H1 (cell line): ENCODE measurements around the gene ITGB8. TPM values are rescaled to one million over a fixed set of nuclear protein-coding genes. Genes with fewer than 3 reads are reported as not detected.

Experiments
- CTCF ChIA-PET: fragments of 300-600 bp; sonication (Branson Sonifier 250); formaldehyde crosslinking; loops from one replicate; lab custom pipeline; 2021; ENCODE audit not compliant: partially characterized antibody; lab: Charles Lee
- POLR2A ChIA-PET: fragments of 300-600 bp; sonication (Branson Sonifier 250); formaldehyde crosslinking; loops from one replicate; lab custom pipeline; 2021; ENCODE audit warnings: inconsistent platforms; ENCODE audit not compliant: partially characterized antibody; lab: Charles Lee
- DNase-seq, 2 experiments: peaks; one replicate each; pipeline versions ENCODE4 v3.0.0 to v3.0.0-alpha.2; 2010 to 2022; ENCODE audit warnings: low spot score in 2 of 2, low read depth in 1 of 2, mixed read lengths in 1 of 2
- FAIRE-seq: peaks from 2 replicates; lab custom pipeline; 2011; peaks lifted over from hg19 to GRCh38; lab: Jason Lieb, UNC
- H2AFZ ChIP-seq: 2 replicates; pipeline ENCODE4 v1.8.1; 2012; ENCODE audit warnings: low read length, inconsistent platforms
- H2AK5ac ChIP-seq: 2 replicates; pipeline ENCODE4 v1.6.1; 2013; ENCODE audit warnings: low read depth, low read length
- H2BK120ac ChIP-seq: replicated peaks from 2 replicates; pipeline ENCODE3; 2013; ENCODE audit warnings: low read depth, low read length, inconsistent platforms
- H2BK12ac ChIP-seq: 2 replicates; pipeline ENCODE4 v1.6.1; 2013; ENCODE audit warnings: low read depth, low read length
- H2BK15ac ChIP-seq: 2 replicates; pipeline ENCODE4 v1.6.1; 2013; ENCODE audit warnings: low read length
- H2BK20ac ChIP-seq: 2 replicates; pipeline ENCODE4 v1.6.1; 2013; ENCODE audit warnings: low read length
- H2BK5ac ChIP-seq: 2 replicates; pipeline ENCODE4 v1.6.1; 2013; ENCODE audit warnings: low read depth, low read length
- H3K14ac ChIP-seq: 2 replicates; pipeline ENCODE4 v1.6.1; 2013; ENCODE audit warnings: inconsistent platforms; ENCODE audit not compliant: insufficient read length
- H3K18ac ChIP-seq: 2 replicates; pipeline ENCODE4 v1.6.1; 2013; ENCODE audit warnings: low read length; ENCODE audit errors: extremely low read depth
- H3K23ac ChIP-seq: 2 replicates; pipeline ENCODE4 v1.6.1; 2013; ENCODE audit warnings: inconsistent platforms; ENCODE audit not compliant: insufficient read length
- H3K23me2 ChIP-seq: 2 replicates; pipeline ENCODE4 v1.6.1; 2013; ENCODE audit warnings: low read depth, low read length
- H3K27ac ChIP-seq: 2 replicates; pipeline ENCODE4 v1.6.1; 2011; ENCODE audit warnings: low read depth, low read length, inconsistent platforms
- H3K27me3 ChIP-seq, 4 experiments: replicated peaks in 1 of 4; 1 replicate in 1 of 4; 2 replicates in 3 of 4; pipeline versions ENCODE4 v1.6.1 to v1.8.1; 2011 to 2013; ENCODE audit warnings: low read length in 3 of 4, mild to moderate bottlenecking in 3 of 4, inconsistent platforms in 2 of 4, mixed read lengths in 2 of 4, moderate library complexity in 1 of 4; ENCODE audit not compliant: control insufficient read depth in 3 of 4, insufficient read depth in 3 of 4; ENCODE audit errors: extremely low read depth in 1 of 4
- H3K36me3 ChIP-seq, 4 experiments: 2 replicates each; pipeline versions ENCODE4 v1.6.1 to v1.8.1; 2011 to 2013; ENCODE audit warnings: mild to moderate bottlenecking in 4 of 4, low read length in 3 of 4, moderate library complexity in 2 of 4, control low read depth in 1 of 4, inconsistent platforms in 1 of 4; ENCODE audit not compliant: insufficient read depth in 4 of 4, control insufficient read depth in 2 of 4
- H3K4ac ChIP-seq: replicated peaks from 2 replicates; pipeline ENCODE3; 2013; ENCODE audit warnings: low read length, low read depth, mixed read lengths, inconsistent platforms; ENCODE audit not compliant: insufficient read length
- H3K4me1 ChIP-seq, 4 experiments: replicated peaks in 1 of 4; 1 replicate in 1 of 4; 2 replicates in 3 of 4; pipeline versions ENCODE4 v1.6.1 to v1.8.1; 2011 to 2013; ENCODE audit warnings: low read length in 3 of 4, inconsistent platforms in 2 of 4, mixed read lengths in 1 of 4; ENCODE audit not compliant: insufficient read depth in 4 of 4, control insufficient read depth in 3 of 4
- H3K4me2 ChIP-seq, 2 experiments: 2 replicates each; pipeline versions ENCODE4 v1.6.1 to v1.8.1; 2011 to 2013; ENCODE audit warnings: low read depth in 2 of 2, low read length in 2 of 2, control low read depth in 1 of 2, inconsistent platforms in 1 of 2, mild to moderate bottlenecking in 1 of 2; ENCODE audit not compliant: insufficient read depth in 1 of 2
- H3K4me3 ChIP-seq, 4 experiments: fragments of 200-600, 300-600 bp in 1 of 4; sonication (generic), shearing (Covaris generic), sonication (Bioruptor Twin) in 1 of 4; 2 replicates each; pipeline versions ENCODE4 v1.5.1 to v1.8.1; 2011 to 2016; ENCODE audit warnings: low read length in 4 of 4, low read depth in 3 of 4, control low read depth in 2 of 4, inconsistent platforms in 2 of 4, mild to moderate bottlenecking in 2 of 4, mixed read lengths in 1 of 4, moderate library complexity in 1 of 4; ENCODE audit not compliant: insufficient read depth in 2 of 4; ENCODE audit errors: extremely low read depth in 1 of 4
- H3K56ac ChIP-seq: replicated peaks from 2 replicates; pipeline ENCODE3; 2013; ENCODE audit warnings: low read depth, mild to moderate bottlenecking, mixed read lengths, low read length, inconsistent platforms; ENCODE audit not compliant: insufficient read length
- H3K79me1 ChIP-seq: 2 replicates; pipeline ENCODE4 v1.6.1; 2013; ENCODE audit warnings: low read depth, low read length, control low read depth
- H3K79me2 ChIP-seq, 2 experiments: 2 replicates each; pipeline versions ENCODE4 v1.6.1 to v1.8.1; 2012 to 2013; ENCODE audit warnings: low read length in 2 of 2, mild to moderate bottlenecking in 2 of 2, inconsistent platforms in 1 of 2; ENCODE audit not compliant: insufficient read depth in 2 of 2, control insufficient read depth in 1 of 2
- H3K9ac ChIP-seq, 4 experiments: replicated peaks in 1 of 4; 1 replicate in 1 of 4; 2 replicates in 3 of 4; pipeline versions ENCODE4 v1.6.1 to v1.8.1; 2011 to 2013; ENCODE audit warnings: low read depth in 3 of 4, low read length in 3 of 4, control low read depth in 2 of 4, mild to moderate bottlenecking in 2 of 4, moderate library complexity in 2 of 4, inconsistent platforms in 1 of 4; ENCODE audit errors: extremely low read depth in 1 of 4
- H3K9me3 ChIP-seq, 2 experiments: 2 replicates each; pipeline versions ENCODE4 v1.6.1 to v1.8.1; 2012 to 2013; ENCODE audit warnings: mild to moderate bottlenecking in 2 of 2, moderate library complexity in 2 of 2, control low read depth in 1 of 2, inconsistent platforms in 1 of 2, low read depth in 1 of 2, low read length in 1 of 2, mixed read lengths in 1 of 2; ENCODE audit not compliant: insufficient read depth in 2 of 2
- H4K20me1 ChIP-seq, 2 experiments: replicated peaks in 1 of 2; 2 replicates each; pipeline versions ENCODE3 to v1.8.1; 2011 to 2013; ENCODE audit warnings: inconsistent platforms in 2 of 2, low read length in 2 of 2, mild to moderate bottlenecking in 1 of 2; ENCODE audit not compliant: insufficient read depth in 2 of 2, control insufficient read depth in 1 of 2
- H4K5ac ChIP-seq: 2 replicates; pipeline ENCODE4 v1.6.1; 2013; ENCODE audit warnings: low read length, low read depth, mixed read lengths, inconsistent platforms; ENCODE audit not compliant: insufficient read length
- H4K8ac ChIP-seq: 2 replicates; pipeline ENCODE4 v1.8.0; 2013; ENCODE audit warnings: mild to moderate bottlenecking, moderate library complexity, low read length, inconsistent platforms; ENCODE audit not compliant: insufficient read depth; ENCODE audit errors: extremely low read depth
- H4K91ac ChIP-seq: replicated peaks from 2 replicates; pipeline ENCODE3; 2013; ENCODE audit warnings: low read length, mixed read lengths, inconsistent platforms; ENCODE audit not compliant: insufficient read length
- JUN ChIP-seq: IDR thresholded peaks from 2 replicates; pipeline ENCODE4 v1.6.1; 2011; ENCODE audit warnings: low read depth, mild to moderate bottlenecking, improper control_type of control experiment, low read length
- NANOG ChIP-seq: IDR thresholded peaks from 2 replicates; pipeline ENCODE4 v1.6.1; 2011; ENCODE audit warnings: low read length, low read depth, mild to moderate bottlenecking, inconsistent platforms; ENCODE audit not compliant: insufficient read depth, poor library complexity, severe bottlenecking
- WGBS, 2 experiments: shearing (Covaris generic) in 1 of 2; methylation state at CpG; one replicate each; pipeline versions ENCODE4 v1.1.6 to v1.1.7; 2013 to 2015; ENCODE audit warnings: low lambda C conversion rate in 2 of 2, mixed read lengths in 2 of 2, inconsistent platforms in 1 of 2, low coverage in 1 of 2, missing lambda C conversion rate in 1 of 2; ENCODE audit not compliant: insufficient replicate concordance in 2 of 2, insufficient coverage in 1 of 2, insufficient read length in 1 of 2; ENCODE audit errors: extremely low coverage in 1 of 2, missing lambda C conversion rate in 1 of 2; 5-methylcytosine and 5-hydroxymethylcytosine counted together
- polyA plus RNA-seq, 7 experiments: library from polyadenylated mRNA; depleted of rRNA in 3 of 7; stranded (reverse) in 5 of 7; unstranded in 2 of 7; fragments of >200 nt in 5 of 7; fragments of 200-250 nt in 2 of 7; gene quantifications; 1 replicate in 5 of 7; 2 replicates in 1 of 7; 4 replicates in 1 of 7; pipeline versions ENCODE4 v1.2.1 to v1.2.3, GENCODE V29; 2011 to 2013; ENCODE audit warnings: missing spikeins in 2 of 7, mixed read lengths in 2 of 7
- total RNA-seq: library from RNA; stranded (reverse); fragmentation: NEBNext Ultra II Directional; extraction: Animal tissue kit (Norgen Biotek cat#: 25700); gene quantifications from 2 replicates; pipeline ENCODE4 v1.2.1, GENCODE V29; 2021

Gene ITGB8
- total and polyA plus RNA-seq, 2 of the 8 experiments (the other 6 are each of a cell fraction or from before 2014, with no cell fraction given), result 1.2 to 3.6 TPM

DNA sequence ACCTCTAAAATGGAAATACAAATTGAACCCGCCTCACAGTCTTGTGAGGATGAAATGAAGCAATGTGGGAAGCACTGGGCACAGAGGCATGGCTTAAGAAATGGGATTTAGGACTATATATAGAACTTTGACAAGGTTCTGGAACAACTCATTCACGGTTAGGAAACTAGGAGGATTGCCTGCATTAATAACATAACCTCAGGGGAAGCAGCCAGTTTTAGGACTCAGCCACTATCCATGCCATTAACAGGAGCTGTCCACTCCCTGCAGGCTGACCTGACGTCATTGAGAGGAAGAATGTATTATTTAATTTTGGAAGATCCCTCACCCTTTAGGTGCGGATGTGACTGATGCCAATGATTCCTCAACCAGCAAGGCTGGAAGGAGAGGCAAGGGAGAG, 34.8 kb downstream of the ITGB8 start:
- no peak overlapping the region for H3K14ac ChIP-seq
- no peak overlapping the region for H3K4me3 ChIP-seq
- FAIRE-seq (no peak), DNase-seq (no peak)
- no peak overlapping the region for H3K9ac ChIP-seq
- no peak overlapping the region for H4K91ac ChIP-seq
- H3K18ac ChIP-seq, result no peak overlapping the region
- no peak overlapping the region for H2BK20ac ChIP-seq
- ChIA-PET CTCF (no interaction called here), POLR2A (no interaction called here)
- H3K23me2 ChIP-seq, result no peaks in the 10 kb centered on the region
- no peak overlapping the region for H2AFZ ChIP-seq
- no peak overlapping the region for H3K4me2 ChIP-seq
- no peak overlapping the region for H2BK15ac ChIP-seq
- H2BK12ac ChIP-seq, result no peak overlapping the region
- H4K5ac ChIP-seq, result no peak overlapping the region
- no peaks in the 10 kb centered on the region for H3K27me3 ChIP-seq
- no peak overlapping the region for H3K56ac ChIP-seq
- no peaks in the 10 kb centered on the region for H4K20me1 ChIP-seq
- H3K4me1 ChIP-seq, result no peaks in the 10 kb centered on the region
- 93% methylated on average over 4 of the region's 4 CpGs; no CpG with 5 or more reads in 1 of the 2 experiments for WGBS, 2 experiments
- H3K36me3 ChIP-seq, result peaks cover 0 to 4% (median 0%) of the 10 kb centered on the region in 4 experiments; a peak in 2 of 8 replicates
- no peak overlapping the region for H3K4ac ChIP-seq
- H2AK5ac ChIP-seq, result no peak overlapping the region
- H2BK5ac ChIP-seq, result no peak overlapping the region
- no peak overlapping the region for H3K27ac ChIP-seq
- no peak overlapping the region for H4K8ac ChIP-seq
- no peaks in the 10 kb centered on the region for H3K79me1 ChIP-seq
- H3K9me3 ChIP-seq, result no peaks in the 10 kb centered on the region; a peak in 1 of 4 replicates
- no peak overlapping the region for H3K23ac ChIP-seq
- H3K79me2 ChIP-seq, result no peaks in the 10 kb centered on the region
- no peak overlapping the region for H2BK120ac ChIP-seq
- TF ChIP-seq JUN, result no peak
- no peak for TF ChIP-seq NANOG
